ENCODE data around the gene CNPY1. TPM values are rescaled to one million over a fixed set of nuclear protein-coding genes. Genes with fewer than 3 reads are reported as not detected.

The CNPY1 gene
- total RNA-seq, 4 donors from 2014 or later = 0.25 TPM; not detected in 3

DNA sequence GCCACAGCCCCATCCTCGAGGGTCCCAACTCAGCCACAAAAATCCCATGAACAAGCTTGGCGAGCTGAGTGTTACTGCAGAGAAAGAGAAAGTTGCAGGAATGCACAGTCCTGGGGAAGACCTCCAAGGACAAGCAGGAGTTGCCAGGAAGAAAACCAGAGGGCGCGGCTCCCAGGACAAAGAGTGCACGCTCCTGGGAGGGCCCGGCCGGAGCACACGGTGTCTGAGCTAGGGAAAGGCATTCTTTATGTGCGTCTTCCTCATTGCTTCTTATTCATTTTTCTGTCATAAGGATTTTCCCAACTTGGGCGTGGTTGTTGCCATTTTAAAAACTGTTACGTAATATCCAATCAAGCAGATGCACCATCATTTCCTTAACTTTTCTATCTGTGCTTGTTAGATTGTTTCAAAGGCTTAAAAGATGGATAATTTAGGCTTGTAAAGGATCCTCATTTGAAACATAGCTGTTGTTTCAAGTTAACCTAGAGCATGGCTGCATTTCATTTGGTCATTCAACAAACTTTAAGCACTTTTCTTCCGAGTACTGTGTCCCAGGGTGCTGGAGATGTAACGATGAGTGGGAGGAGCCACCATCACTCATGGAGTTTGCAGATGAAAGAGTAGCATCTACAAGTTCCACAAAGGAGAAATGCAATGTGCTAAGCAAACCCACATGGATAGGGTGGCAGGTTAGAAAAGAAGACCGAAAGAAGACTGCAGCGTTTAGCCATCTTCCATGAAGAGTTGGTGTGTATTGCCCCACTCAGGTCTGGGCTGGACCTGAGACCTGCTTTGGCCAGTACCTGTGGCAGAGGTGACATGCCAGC is 5.6 kb upstream of the CNPY1 start:
- TF ChIP-seq, protein P1, sequence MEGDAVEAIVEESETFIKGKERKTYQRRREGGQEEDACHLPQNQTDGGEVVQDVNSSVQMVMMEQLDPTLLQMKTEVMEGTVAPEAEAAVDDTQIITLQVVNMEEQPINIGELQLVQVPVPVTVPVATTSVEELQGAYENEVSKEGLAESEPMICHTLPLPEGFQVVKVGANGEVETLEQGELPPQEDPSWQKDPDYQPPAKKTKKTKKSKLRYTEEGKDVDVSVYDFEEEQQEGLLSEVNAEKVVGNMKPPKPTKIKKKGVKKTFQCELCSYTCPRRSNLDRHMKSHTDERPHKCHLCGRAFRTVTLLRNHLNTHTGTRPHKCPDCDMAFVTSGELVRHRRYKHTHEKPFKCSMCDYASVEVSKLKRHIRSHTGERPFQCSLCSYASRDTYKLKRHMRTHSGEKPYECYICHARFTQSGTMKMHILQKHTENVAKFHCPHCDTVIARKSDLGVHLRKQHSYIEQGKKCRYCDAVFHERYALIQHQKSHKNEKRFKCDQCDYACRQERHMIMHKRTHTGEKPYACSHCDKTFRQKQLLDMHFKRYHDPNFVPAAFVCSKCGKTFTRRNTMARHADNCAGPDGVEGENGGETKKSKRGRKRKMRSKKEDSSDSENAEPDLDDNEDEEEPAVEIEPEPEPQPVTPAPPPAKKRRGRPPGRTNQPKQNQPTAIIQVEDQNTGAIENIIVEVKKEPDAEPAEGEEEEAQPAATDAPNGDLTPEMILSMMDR (IDR thresholded peaks at IDR 0.05 in 4 of 5, conservative IDR thresholded peaks at IDR 0.05 in 1 of 5) = no peak
- TF ChIP-seq POLR2A (IDR thresholded peaks at IDR 0.05) = no peak
- intact Hi-C loops (cut with DNase I; ENCODE audit: low total_unique reads) = no loop called here
- ATAC-seq (no peak), DNase-seq (no peak)
- in situ Hi-C loops (cut with MboI; ENCODE audit: low sequenced_read_pairs in 4 of 4) = no loop called here
- Histone ChIP-seq H3K9me3 (no peaks in the 10 kb centered on the region), H3K4me3 (no peak overlapping the region), H3K27me3 (no peaks in the 10 kb centered on the region), H3K36me3 (no peaks in the 10 kb centered on the region), H3K27ac (no peak overlapping the region), H3K4me1 (no peaks in the 10 kb centered on the region)

DNA sequence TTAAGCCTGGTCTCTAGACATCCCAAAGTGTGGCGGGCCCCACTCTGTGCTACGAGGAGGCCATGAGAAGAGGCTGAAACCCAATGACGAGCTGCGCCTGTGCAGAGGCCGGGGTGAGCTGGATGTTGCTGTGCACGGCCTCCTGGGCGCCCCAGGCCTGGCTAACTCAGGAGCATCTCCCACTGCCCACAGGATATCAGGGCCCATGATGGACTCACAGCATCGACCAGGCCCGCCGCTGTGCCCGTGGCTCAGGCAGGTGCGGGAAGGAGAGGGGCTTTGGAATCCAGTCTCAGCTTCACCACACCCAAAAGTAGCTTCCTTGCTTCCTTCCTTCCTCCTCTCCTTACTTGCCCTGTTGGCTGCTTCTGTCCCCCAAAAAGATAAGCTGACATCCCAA is 4.6 kb upstream of the CNPY1 start:
- Histone ChIP-seq H3K4me1 (no peaks in the 10 kb centered on the region), H3K9me3 (no peaks in the 10 kb centered on the region), H3K4me3 (no peak overlapping the region), H3K27ac (no peak overlapping the region), H3K27me3 (no peaks in the 10 kb centered on the region), H3K36me3 (no peaks in the 10 kb centered on the region)
- intact Hi-C loops (cut with DNase I; ENCODE audit: low total_unique reads) = no loop called here
- no peak for DNase-seq
- TF ChIP-seq, protein P1 (IDR thresholded peaks at IDR 0.05 in 4 of 5, conservative IDR thresholded peaks at IDR 0.05 in 1 of 5) = no peak
- no peak for TF ChIP-seq POLR2A (IDR thresholded peaks at IDR 0.05)
- no peak for ATAC-seq
- in situ Hi-C loops (cut with MboI; ENCODE audit: low sequenced_read_pairs in 4 of 4) = no loop called here

DNA sequence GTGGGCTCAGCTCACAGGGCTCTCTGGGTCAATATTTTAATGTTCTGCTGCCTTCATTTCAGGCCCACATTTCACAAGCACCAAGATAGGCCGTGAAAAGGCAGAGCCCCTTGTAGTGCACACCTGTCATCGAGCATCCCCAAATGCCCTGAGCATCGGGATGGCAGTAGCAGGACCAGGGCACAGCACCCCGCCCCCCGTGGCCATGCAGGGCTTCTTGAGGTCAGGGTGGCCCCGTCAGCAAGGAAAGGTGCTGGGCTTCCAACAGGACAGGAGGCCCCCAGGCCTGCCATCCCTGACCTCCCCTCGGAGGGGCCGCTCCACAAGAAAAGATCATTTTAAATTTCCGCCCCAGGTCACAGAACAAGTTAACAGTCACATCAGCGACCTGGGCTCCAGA is 2.9 kb upstream of the CNPY1 start:
- DNase-seq = no peak
- intact Hi-C loops (cut with DNase I; ENCODE audit: low total_unique reads) = no loop called here

DNA sequence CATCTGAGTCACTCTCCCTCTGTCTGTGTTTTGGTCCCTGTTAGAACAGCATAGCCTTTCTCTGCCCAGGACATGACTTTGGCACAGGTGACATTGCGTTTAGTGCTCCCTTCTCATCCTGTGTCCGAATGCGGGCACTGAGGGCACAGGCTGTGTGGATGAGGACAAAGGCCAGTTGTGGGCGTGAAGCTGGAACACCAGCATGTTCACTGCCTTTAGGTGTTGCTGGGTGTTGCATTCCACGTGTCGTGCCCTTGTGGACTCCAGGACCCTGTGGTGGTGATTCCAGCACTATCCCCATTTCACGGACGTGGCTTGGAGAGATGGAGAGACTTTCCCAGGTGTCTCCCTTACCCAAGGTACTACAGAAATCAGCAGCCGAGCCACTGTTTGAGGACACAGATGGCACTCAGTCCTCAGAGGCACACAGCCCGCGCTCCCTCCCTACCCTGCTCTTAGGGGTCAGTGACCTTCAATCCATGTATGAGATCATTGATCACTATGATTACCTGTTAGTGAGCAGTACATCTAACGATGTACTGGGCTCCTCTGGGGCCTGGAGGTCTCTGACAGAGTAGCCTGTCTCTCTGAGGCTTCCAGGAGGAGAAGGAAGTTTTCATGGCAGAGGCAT is 917 bp upstream of the CNPY1 start:
- H3K4me3 ChIP-seq = no peak overlapping the region
- no peak overlapping the region for H3K27ac ChIP-seq
- DNase-seq (no peak), ATAC-seq (no peak)
- no peaks in the 10 kb centered on the region for H3K36me3 ChIP-seq
- in situ Hi-C loops (cut with MboI; ENCODE audit: low sequenced_read_pairs in 4 of 4) = no loop called here
- no peaks in the 10 kb centered on the region for H3K27me3 ChIP-seq
- no peaks in the 10 kb centered on the region for H3K4me1 ChIP-seq
- intact Hi-C loops (cut with DNase I; ENCODE audit: low total_unique reads) = no loop called here
- H3K9me3 ChIP-seq = no peaks in the 10 kb centered on the region
- no peak for TF ChIP-seq POLR2A (IDR thresholded peaks at IDR 0.05)
- TF ChIP-seq, protein P1 (IDR thresholded peaks at IDR 0.05 in 4 of 5, conservative IDR thresholded peaks at IDR 0.05 in 1 of 5) = no peak

More for the DNA sequence above, 2.9 kb upstream of the CNPY1 start:
- no peak for TF ChIP-seq POLR2A (IDR thresholded peaks at IDR 0.05)
- TF ChIP-seq, protein P1 (IDR thresholded peaks at IDR 0.05 in 4 of 5, conservative IDR thresholded peaks at IDR 0.05 in 1 of 5) = no peak
- Histone ChIP-seq H3K4me3 (no peak overlapping the region), H3K36me3 (no peaks in the 10 kb centered on the region), H3K4me1 (no peaks in the 10 kb centered on the region), H3K9me3 (no peaks in the 10 kb centered on the region), H3K27me3 (no peaks in the 10 kb centered on the region), H3K27ac (no peak overlapping the region)
- no peak for ATAC-seq
- in situ Hi-C loops (cut with MboI; ENCODE audit: low sequenced_read_pairs in 4 of 4) = no loop called here

All from gastrocnemius medialis (tissue), 4 donors.